Brain microvascular endothelial cell (primary cell): ENCODE results near the gene SGSM1.
A peak's percentile ranks its signal among the peaks of the same experiment; 100 is the strongest.

ENCODE experiments used
- DNase-seq: peaks from one replicate; pipeline ENCODE4 v3.0.0-alpha.2; 2020
- H3K27ac ChIP-seq: fragments of 250-450 bp; sonication (Bioruptor Pico); 2 replicates; pipeline ENCODE4 v1.5.1; 2020; ENCODE audit warnings: mild to moderate bottlenecking, moderate library complexity
- H3K27me3 ChIP-seq: fragments of 250-450 bp; sonication (Bioruptor Pico); replicated peaks from 2 replicates; pipeline ENCODE4 v1.5.1; 2020; ENCODE audit warnings: mild to moderate bottlenecking
- H3K36me3 ChIP-seq: fragments of 250-450 bp; sonication (Bioruptor Pico); replicated peaks from 2 replicates; pipeline ENCODE4 v1.5.1; 2020; ENCODE audit warnings: mild to moderate bottlenecking
- H3K4me3 ChIP-seq: 2 replicates; pipeline ENCODE4 v1.5.1; 2011; ENCODE audit warnings: low read depth, mild to moderate bottlenecking, control low read depth, low read length, moderate library complexity
- in situ Hi-C: cut with HindIII; loops from 2 replicates; pipeline ENCODE4 v1.10.0; 2017; ENCODE audit warnings: low sequenced_read_pairs, low pct_ligation_motif_present
- TF ChIP-seq, protein P1 (sequence below): IDR thresholded peaks from 2 replicates; pipeline ENCODE4 v1.5.1; 2011; ENCODE audit warnings: low read depth, mild to moderate bottlenecking, moderate library complexity, low read length, control low read depth, inconsistent platforms; ENCODE audit errors: missing control alignments

SGSM1 gene

DNA sequence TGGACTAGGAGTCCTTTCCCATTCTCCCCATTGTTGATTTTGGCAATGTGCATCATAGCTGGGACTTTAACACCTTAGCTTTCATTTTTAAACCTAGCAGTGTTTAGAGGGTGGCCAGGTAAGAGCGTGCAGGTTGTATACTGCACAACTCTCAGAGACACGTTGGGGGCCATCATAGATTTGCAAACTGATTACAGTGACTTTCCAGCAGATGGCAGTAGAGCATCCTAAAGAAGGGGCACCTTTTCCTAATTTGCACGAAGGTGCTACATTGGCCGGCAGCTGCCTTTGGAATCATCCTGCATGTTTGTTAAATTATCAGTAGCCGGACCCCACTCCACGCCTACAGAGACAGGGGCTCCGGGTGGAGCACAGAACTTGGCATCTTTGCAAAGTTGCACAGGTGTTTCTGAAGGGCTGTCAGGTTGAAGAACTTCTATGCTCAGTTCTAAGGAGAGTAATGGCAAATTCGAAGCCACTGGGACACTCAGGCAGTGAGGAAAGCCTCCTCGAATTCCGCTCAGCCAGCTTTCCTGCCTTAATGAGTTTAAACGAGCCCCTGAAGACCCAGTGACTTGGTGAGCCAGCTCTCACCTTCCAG lies 132.8 kb downstream of the SGSM1 start:
- no peak for DNase-seq
- TF ChIP-seq, protein P1, sequence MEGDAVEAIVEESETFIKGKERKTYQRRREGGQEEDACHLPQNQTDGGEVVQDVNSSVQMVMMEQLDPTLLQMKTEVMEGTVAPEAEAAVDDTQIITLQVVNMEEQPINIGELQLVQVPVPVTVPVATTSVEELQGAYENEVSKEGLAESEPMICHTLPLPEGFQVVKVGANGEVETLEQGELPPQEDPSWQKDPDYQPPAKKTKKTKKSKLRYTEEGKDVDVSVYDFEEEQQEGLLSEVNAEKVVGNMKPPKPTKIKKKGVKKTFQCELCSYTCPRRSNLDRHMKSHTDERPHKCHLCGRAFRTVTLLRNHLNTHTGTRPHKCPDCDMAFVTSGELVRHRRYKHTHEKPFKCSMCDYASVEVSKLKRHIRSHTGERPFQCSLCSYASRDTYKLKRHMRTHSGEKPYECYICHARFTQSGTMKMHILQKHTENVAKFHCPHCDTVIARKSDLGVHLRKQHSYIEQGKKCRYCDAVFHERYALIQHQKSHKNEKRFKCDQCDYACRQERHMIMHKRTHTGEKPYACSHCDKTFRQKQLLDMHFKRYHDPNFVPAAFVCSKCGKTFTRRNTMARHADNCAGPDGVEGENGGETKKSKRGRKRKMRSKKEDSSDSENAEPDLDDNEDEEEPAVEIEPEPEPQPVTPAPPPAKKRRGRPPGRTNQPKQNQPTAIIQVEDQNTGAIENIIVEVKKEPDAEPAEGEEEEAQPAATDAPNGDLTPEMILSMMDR: peak; percentile 78
- in situ Hi-C loops: no loop called here

DNA sequence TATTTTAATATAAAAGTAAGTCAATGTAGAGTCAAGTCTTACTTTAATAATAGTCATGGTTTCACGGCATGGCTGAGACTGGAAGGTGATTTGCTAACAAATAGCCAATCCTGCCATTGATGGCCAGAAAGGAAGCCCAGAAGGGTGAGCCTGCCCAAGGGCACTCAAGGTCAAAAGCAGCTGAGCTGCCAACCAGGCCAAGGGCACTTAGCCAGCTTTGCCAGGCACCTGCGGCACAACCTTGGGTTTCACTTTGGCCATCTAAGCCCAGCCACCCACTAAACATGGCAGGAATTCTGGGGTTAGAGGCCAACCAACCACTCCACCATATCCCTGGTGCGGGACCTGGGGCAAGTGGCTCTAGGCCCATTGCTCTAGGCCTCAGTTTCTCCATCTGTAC lies 136.3 kb downstream of the SGSM1 start:
- Histone ChIP-seq H3K36me3 (no peaks in the 10 kb centered on the region), H3K27ac (no peak overlapping the region), H3K27me3 (no peaks in the 10 kb centered on the region), H3K4me3 (no peak overlapping the region)
- TF ChIP-seq, protein P1: no peak
- DNase-seq: no peak
- in situ Hi-C loops: no loop called here

More for the DNA sequence above, 132.8 kb downstream of the SGSM1 start:
- Histone ChIP-seq H3K27me3 (no peaks in the 10 kb centered on the region), H3K4me3 (no peak overlapping the region), H3K27ac (no peak overlapping the region), H3K36me3 (no peaks in the 10 kb centered on the region)

DNA sequence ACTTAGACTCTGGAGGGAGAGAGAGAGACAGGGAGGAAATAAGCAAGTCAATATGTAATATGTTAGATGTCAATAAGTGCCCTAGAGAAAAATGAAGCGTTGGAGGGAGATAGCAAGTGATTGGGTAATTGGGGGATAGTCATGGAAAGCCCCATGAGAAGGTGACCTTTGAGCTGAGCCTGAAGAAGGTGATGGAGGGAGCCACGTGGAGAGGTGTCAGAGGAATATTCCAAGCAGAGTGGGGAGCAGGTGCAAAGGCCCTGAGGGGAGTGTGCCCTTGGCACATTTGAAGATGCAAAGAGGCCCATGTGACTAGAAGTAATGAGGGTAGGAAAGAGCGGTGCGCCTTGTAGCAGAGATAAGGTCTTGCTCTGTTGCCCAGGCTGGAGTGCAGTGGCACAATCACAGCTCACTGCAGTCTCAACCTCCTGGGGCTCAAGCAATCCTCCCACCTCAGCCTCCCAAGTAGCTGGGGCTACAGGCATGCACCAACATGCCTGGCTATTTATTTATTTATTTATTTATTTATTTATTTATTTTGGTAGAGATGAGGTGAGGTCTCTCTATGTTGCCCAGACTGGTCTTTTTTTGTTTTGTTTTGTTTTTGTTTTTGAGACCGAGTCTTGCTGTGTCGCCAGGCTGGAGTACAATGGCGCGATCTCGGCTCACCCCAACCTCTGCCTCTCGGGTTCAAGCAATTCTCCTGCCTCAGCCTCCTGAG lies 138.4 kb downstream of the SGSM1 start:
- DNase-seq: no peak

DNA sequence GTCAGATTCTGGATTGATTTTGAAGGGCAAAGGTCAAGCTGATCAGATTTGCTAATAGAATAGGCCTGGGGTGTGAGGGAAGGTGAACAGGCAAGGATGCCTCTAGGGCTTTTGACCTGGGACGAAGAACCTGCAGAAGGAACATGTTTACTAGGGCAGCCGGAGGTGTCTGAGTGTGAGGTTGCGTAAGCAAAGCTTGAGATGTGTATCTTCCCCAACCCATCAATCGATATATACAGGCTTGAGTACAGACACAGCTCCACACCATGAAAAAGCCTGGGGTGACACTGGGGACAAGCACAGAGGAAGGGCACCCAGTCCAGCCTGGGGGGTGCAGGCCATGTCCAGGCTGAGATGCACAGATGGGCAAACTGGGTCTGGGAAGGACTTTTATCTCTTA lies 139.4 kb downstream of the SGSM1 start:
- Histone ChIP-seq H3K4me3 (no peak overlapping the region), H3K27me3 (no peaks in the 10 kb centered on the region), H3K36me3 (no peaks in the 10 kb centered on the region), H3K27ac (no peak overlapping the region)
- in situ Hi-C loops: no loop called here
- TF ChIP-seq, protein P1: no peak
- DNase-seq: no peak

More for the DNA sequence above, 138.4 kb downstream of the SGSM1 start:
- in situ Hi-C loops: no loop called here
- H3K36me3 ChIP-seq: no peaks in the 10 kb centered on the region
- H3K4me3 ChIP-seq: no peak overlapping the region
- TF ChIP-seq, protein P1: no peak
- H3K27me3 ChIP-seq: no peaks in the 10 kb centered on the region
- H3K27ac ChIP-seq: no peak overlapping the region

DNA sequence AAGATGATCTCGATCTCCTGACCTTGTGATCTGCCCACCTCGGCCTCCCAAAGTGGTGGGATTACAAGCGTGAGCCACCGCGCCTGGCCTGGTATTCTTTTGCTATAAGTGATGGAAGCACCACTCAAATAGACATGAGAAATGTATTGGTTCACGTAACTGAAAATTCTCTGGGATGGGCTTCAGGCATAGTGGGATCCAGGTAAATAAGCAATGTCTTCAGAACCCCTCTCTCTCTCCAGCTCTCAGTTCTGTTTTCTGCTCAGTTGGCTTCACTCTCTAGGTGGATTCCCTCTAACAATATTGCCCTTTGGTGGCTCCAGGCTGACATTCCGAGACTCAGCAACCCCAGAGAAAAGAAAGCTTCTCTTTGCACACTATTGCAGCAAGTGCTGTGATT lies 141.4 kb downstream of the SGSM1 start:
- no peak for DNase-seq
- Histone ChIP-seq H3K36me3 (no peaks in the 10 kb centered on the region), H3K4me3 (no peak overlapping the region), H3K27ac (no peak overlapping the region), H3K27me3 (no peaks in the 10 kb centered on the region)
- TF ChIP-seq, protein P1: no peak
- in situ Hi-C loops: no loop called here
